ENCODE measurements around the gene TM4SF1.
"Not testable (repeated sequence)": the region's sequence is repeated elsewhere in the genome, so short reads cannot be mapped to it uniquely, and the experiment has no call there.

DNA sequence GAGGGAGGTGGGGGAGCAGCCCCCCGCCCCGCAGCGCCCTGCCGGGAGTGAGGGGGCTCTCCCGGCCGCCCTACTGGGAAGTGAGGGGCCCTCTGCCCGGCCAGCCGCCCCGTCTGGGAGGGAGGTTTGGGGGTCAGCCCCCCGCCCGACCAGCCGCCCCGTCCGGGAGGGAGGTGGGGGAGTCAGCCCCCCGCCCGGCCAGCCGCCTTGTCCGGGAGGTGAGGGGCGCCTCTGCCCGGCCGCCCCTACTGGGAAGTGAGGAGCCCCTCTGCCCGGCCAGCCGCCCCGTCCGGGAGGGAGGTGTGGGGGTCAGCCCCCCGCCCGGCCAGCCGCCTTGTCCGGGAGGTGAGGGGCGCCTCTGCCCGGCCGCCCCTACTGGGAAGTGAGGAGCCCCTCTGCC is 2.8 kb upstream of the TM4SF1 start:
- TF ChIP-seq, protein P1, sequence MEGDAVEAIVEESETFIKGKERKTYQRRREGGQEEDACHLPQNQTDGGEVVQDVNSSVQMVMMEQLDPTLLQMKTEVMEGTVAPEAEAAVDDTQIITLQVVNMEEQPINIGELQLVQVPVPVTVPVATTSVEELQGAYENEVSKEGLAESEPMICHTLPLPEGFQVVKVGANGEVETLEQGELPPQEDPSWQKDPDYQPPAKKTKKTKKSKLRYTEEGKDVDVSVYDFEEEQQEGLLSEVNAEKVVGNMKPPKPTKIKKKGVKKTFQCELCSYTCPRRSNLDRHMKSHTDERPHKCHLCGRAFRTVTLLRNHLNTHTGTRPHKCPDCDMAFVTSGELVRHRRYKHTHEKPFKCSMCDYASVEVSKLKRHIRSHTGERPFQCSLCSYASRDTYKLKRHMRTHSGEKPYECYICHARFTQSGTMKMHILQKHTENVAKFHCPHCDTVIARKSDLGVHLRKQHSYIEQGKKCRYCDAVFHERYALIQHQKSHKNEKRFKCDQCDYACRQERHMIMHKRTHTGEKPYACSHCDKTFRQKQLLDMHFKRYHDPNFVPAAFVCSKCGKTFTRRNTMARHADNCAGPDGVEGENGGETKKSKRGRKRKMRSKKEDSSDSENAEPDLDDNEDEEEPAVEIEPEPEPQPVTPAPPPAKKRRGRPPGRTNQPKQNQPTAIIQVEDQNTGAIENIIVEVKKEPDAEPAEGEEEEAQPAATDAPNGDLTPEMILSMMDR (IDR thresholded peaks at IDR 0.05): not testable (repeated sequence)
- not testable (repeated sequence) for TF ChIP-seq POLR2AphosphoS5 (IDR thresholded peaks at IDR 0.05; ENCODE audit: low read depth, low read length); SIN3A (IDR thresholded peaks at IDR 0.05; ENCODE audit: borderline replicate concordance, insufficient read depth, low read depth, low read length); TCF7L2 (IDR thresholded peaks at IDR 0.05; ENCODE audit: low read depth, low read length)
- TF ChIP-seq, protein P2, sequence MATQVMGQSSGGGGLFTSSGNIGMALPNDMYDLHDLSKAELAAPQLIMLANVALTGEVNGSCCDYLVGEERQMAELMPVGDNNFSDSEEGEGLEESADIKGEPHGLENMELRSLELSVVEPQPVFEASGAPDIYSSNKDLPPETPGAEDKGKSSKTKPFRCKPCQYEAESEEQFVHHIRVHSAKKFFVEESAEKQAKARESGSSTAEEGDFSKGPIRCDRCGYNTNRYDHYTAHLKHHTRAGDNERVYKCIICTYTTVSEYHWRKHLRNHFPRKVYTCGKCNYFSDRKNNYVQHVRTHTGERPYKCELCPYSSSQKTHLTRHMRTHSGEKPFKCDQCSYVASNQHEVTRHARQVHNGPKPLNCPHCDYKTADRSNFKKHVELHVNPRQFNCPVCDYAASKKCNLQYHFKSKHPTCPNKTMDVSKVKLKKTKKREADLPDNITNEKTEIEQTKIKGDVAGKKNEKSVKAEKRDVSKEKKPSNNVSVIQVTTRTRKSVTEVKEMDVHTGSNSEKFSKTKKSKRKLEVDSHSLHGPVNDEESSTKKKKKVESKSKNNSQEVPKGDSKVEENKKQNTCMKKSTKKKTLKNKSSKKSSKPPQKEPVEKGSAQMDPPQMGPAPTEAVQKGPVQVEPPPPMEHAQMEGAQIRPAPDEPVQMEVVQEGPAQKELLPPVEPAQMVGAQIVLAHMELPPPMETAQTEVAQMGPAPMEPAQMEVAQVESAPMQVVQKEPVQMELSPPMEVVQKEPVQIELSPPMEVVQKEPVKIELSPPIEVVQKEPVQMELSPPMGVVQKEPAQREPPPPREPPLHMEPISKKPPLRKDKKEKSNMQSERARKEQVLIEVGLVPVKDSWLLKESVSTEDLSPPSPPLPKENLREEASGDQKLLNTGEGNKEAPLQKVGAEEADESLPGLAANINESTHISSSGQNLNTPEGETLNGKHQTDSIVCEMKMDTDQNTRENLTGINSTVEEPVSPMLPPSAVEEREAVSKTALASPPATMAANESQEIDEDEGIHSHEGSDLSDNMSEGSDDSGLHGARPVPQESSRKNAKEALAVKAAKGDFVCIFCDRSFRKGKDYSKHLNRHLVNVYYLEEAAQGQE (IDR thresholded peaks at IDR 0.05; ENCODE audit: insufficient read depth in 1 of 2, low read depth in 2 of 2, low read length in 1 of 2): not testable (repeated sequence)

Data from Panc1 (cell line).